SU-DHL-6 (cell line): ENCODE data around the gene CD34.

Experiments used
- H2AFZ ChIP-seq: fragments of 200-600 bp; sonication (generic); 2 replicates; pipeline ENCODE4 v1.6.1; 2014; ENCODE audit warnings: low read depth, mild to moderate bottlenecking, moderate library complexity, mixed read lengths, antibody characterized with exemption, low read length; ENCODE audit not compliant: severe bottlenecking
- H3F3A ChIP-seq: fragments of 200-600 bp; shearing (Covaris generic); 2 replicates; pipeline ENCODE4 v1.6.0; 2016; ENCODE audit warnings: antibody characterized with exemption, mild to moderate bottlenecking; ENCODE audit not compliant: insufficient read depth
- H3K27ac ChIP-seq: fragments of 200-600 bp; sonication (generic); 2 replicates; pipeline ENCODE4 v1.5.1; 2016; ENCODE audit warnings: low read depth, mild to moderate bottlenecking, low read length, moderate library complexity, mixed read lengths
- H3K27me3 ChIP-seq: fragments of 200-600 bp; sonication (generic), shearing (Covaris generic); 2 replicates; pipeline ENCODE4 v1.6.0; 2014; ENCODE audit warnings: mild to moderate bottlenecking, low read length
- H3K36me3 ChIP-seq: fragments of 200-600 bp; sonication (generic); 2 replicates; pipeline ENCODE4 v1.6.1; 2014; ENCODE audit warnings: mild to moderate bottlenecking, low read length, mixed read lengths
- H3K4me2 ChIP-seq: fragments of 300-600, 200-600 bp; shearing (Covaris generic), sonication (generic); 2 replicates; pipeline ENCODE4 v1.6.0; 2014; ENCODE audit warnings: low read length, low read depth, mild to moderate bottlenecking; ENCODE audit not compliant: poor library complexity, severe bottlenecking
- H3K4me3 ChIP-seq: fragments of 200-600 bp; sonication (generic); 2 replicates; pipeline ENCODE4 v1.5.1; 2014; ENCODE audit warnings: antibody characterized with exemption, low read length, mild to moderate bottlenecking, mixed read lengths; ENCODE audit not compliant: insufficient read depth, poor library complexity, severe bottlenecking
- H3K79me2 ChIP-seq: fragments of 200-600 bp; sonication (generic); 2 replicates; pipeline ENCODE4 v1.6.1; 2014; ENCODE audit warnings: mild to moderate bottlenecking, low read length, moderate library complexity; ENCODE audit not compliant: insufficient read depth
- H3K9ac ChIP-seq: fragments of 200-600 bp; sonication (generic); 2 replicates; pipeline ENCODE4 v1.7.0; 2014; ENCODE audit warnings: mild to moderate bottlenecking, low read length
- H3K9me2 ChIP-seq: fragments of 200-600 bp; sonication (generic); replicated peaks from 2 replicates; pipeline ENCODE4 v1.6.1; 2014; ENCODE audit warnings: low read length; ENCODE audit not compliant: insufficient read depth
- H3K9me3 ChIP-seq: fragments of 200-600 bp; sonication (generic); 2 replicates; pipeline ENCODE4 v1.6.1; 2014; ENCODE audit warnings: low read length, mixed read lengths; ENCODE audit not compliant: insufficient read depth
- H4K20me1 ChIP-seq: fragments of 200-600 bp; sonication (generic); 2 replicates; pipeline ENCODE4 v1.6.1; 2014; ENCODE audit warnings: low read depth, mild to moderate bottlenecking, antibody characterized with exemption, low read length, moderate library complexity, mixed read lengths
- CTCF ChIP-seq: fragments of 200-600 bp; sonication (generic); IDR thresholded peaks from one replicate; pipeline ENCODE4 v1.5.1; 2017; ENCODE audit warnings: antibody characterized with exemption, mild to moderate bottlenecking, low read length, moderate library complexity; ENCODE audit not compliant: insufficient read depth, poor library complexity, severe bottlenecking
- EZH2phosphoT487 ChIP-seq: fragments of 200-600 bp; sonication (generic), shearing (Covaris generic); conservative IDR thresholded peaks from 2 replicates; pipeline ENCODE4 v1.6.1; 2018; ENCODE audit warnings: mild to moderate bottlenecking, antibody characterized with exemption, low read length, moderate library complexity, mixed read lengths

CD34 gene

GRCh38 chr1:207870306-207871031, 40.5 kb downstream of the CD34 start:
- no peak overlapping the region for H3K4me3 ChIP-seq
- H3K79me2 ChIP-seq, result no peaks in the 10 kb centered on the region
- no peaks in the 10 kb centered on the region for H3F3A ChIP-seq
- no peaks in the 10 kb centered on the region for H3K36me3 ChIP-seq
- H3K9me2 ChIP-seq, result no peaks in the 10 kb centered on the region
- no peaks in the 10 kb centered on the region for H3K27me3 ChIP-seq
- no peaks in the 10 kb centered on the region for H3K9me3 ChIP-seq
- no peaks in the 10 kb centered on the region for H4K20me1 ChIP-seq
- TF ChIP-seq CTCF, result no peak
- TF ChIP-seq EZH2phosphoT487, result no peak
- no peak overlapping the region for H3K27ac ChIP-seq
- no peak overlapping the region for H3K4me2 ChIP-seq
- no peak overlapping the region for H2AFZ ChIP-seq
- H3K9ac ChIP-seq, result no peak overlapping the region

- no peak overlapping the region for H3K4me3 ChIP-seq
- H3F3A ChIP-seq, result no peaks in the 10 kb centered on the region
- no peaks in the 10 kb centered on the region for H3K9me3 ChIP-seq
- no peak overlapping the region for H3K4me2 ChIP-seq
- H3K9me2 ChIP-seq, result no peaks in the 10 kb centered on the region
- no peak overlapping the region for H3K27ac ChIP-seq
- H3K36me3 ChIP-seq, result no peaks in the 10 kb centered on the region
- H3K27me3 ChIP-seq, result no peaks in the 10 kb centered on the region
- no peak overlapping the region for H3K9ac ChIP-seq
- H2AFZ ChIP-seq, result no peak overlapping the region
- no peaks in the 10 kb centered on the region for H4K20me1 ChIP-seq
- TF ChIP-seq EZH2phosphoT487 (no peak), CTCF (no peak)
- no peaks in the 10 kb centered on the region for H3K79me2 ChIP-seq
Observed at GRCh38 chr1:207869859-207870258, 41.1 kb downstream of the CD34 start.

- H2AFZ ChIP-seq, result peak overlapping the region; percentile 78
- H3K79me2 ChIP-seq, result no peaks in the 10 kb centered on the region
- H3K4me2 ChIP-seq, result peak overlapping the region; percentile 51
- no peaks in the 10 kb centered on the region for H3K27me3 ChIP-seq
- H3K9me3 ChIP-seq, result no peaks in the 10 kb centered on the region
- TF ChIP-seq EZH2phosphoT487 (no peak), CTCF (peak; percentile 49)
- peak overlapping the region; percentile 45 for H3K9ac ChIP-seq
- no peaks in the 10 kb centered on the region for H3K36me3 ChIP-seq
- H3K9me2 ChIP-seq, result no peaks in the 10 kb centered on the region
- H3K27ac ChIP-seq, result no peak overlapping the region
- H4K20me1 ChIP-seq, result no peaks in the 10 kb centered on the region
- H3K4me3 ChIP-seq, result peak overlapping the region; percentile 27
- H3F3A ChIP-seq, result no peaks in the 10 kb centered on the region
Observed at GRCh38 chr1:207868774-207869721, 41.9 kb downstream of the CD34 start.
